Lung (tissue), 12 donors: ENCODE data around the gene BCAS3. TPM values are rescaled to one million over a fixed set of nuclear protein-coding genes. Genes with fewer than 3 reads are reported as not detected.
A peak's percentile ranks its signal among the peaks of the same experiment; 100 is the strongest.

Experiments
- ATAC-seq: fragments of 200-7000 bp; cut with Tn5 transposase; one replicate; pipeline ENCODE4 v1.9.1; 2020; ENCODE audit warnings: moderate number of reproducible peaks; ENCODE audit not compliant: insufficient read depth, low FRiP score
- DNase-seq, 3 donors: peaks; one replicate each; pipeline ENCODE4 v3.0.0-alpha.2; 2013 to 2017
- H3K27ac ChIP-seq, 2 donors: one replicate each; pipeline ENCODE4 v1.5.1; 2013; ENCODE audit warnings: mild to moderate bottlenecking in 2 of 2, moderate library complexity in 2 of 2, control low read depth in 1 of 2, inconsistent platforms in 1 of 2, low read depth in 1 of 2, low read length in 1 of 2
- H3K27me3 ChIP-seq, 3 donors: one replicate each; pipeline ENCODE4 v1.5.1; 2013; ENCODE audit warnings: low read length in 2 of 3; ENCODE audit not compliant: control insufficient read depth in 3 of 3, insufficient read depth in 3 of 3
- H3K36me3 ChIP-seq, 4 donors: one replicate each; pipeline ENCODE4 v1.5.1; 2013; ENCODE audit warnings: low read length in 4 of 4, mild to moderate bottlenecking in 1 of 4, moderate library complexity in 1 of 4; ENCODE audit not compliant: control insufficient read depth in 4 of 4, insufficient read depth in 4 of 4
- H3K4me1 ChIP-seq, 5 donors: one replicate each; pipeline ENCODE4 v1.5.1; 2013; ENCODE audit warnings: low read length in 5 of 5, mild to moderate bottlenecking in 2 of 5, moderate library complexity in 1 of 5; ENCODE audit not compliant: control insufficient read depth in 5 of 5, insufficient read depth in 5 of 5
- H3K4me3 ChIP-seq: one replicate; pipeline ENCODE4 v1.5.1; 2013; ENCODE audit warnings: mild to moderate bottlenecking, control low read depth, moderate library complexity
- H3K9ac ChIP-seq, 2 donors: one replicate each; pipeline ENCODE4 v1.5.1; 2013; ENCODE audit warnings: low read length in 2 of 2, control low read depth in 1 of 2; ENCODE audit not compliant: insufficient read depth in 1 of 2
- H3K9me3 ChIP-seq, 4 donors: one replicate each; pipeline ENCODE4 v1.5.1; 2013; ENCODE audit warnings: low read length in 3 of 4, mild to moderate bottlenecking in 1 of 4, moderate library complexity in 1 of 4; ENCODE audit not compliant: control insufficient read depth in 4 of 4, insufficient read depth in 3 of 4
- CTCF ChIP-seq: IDR thresholded peaks from 2 replicates; pipeline ENCODE4 v1.5.1; 2012; ENCODE audit warnings: mild to moderate bottlenecking; ENCODE audit errors: control extremely low read depth, extremely low read depth
- WGBS, 2 donors: extraction: QIAGEN DNeasy Blood & Tissue Kit; methylation state at CpG; one replicate each; pipeline ENCODE4 v1.1.7; 2013; 5-methylcytosine and 5-hydroxymethylcytosine counted together
- polyA plus RNA-seq, 2 donors: library from polyadenylated mRNA; stranded (reverse); fragments of 200-250 nt; gene quantifications; one replicate each; pipeline ENCODE4 v1.2.1, GENCODE V29; 2013
- total RNA-seq, 2 donors: library from RNA; depleted of rRNA in 1 of 2; stranded (reverse); fragments of >200 nt in 1 of 2; gene quantifications; one replicate each; pipeline ENCODE4 v1.2.1, GENCODE V29; 2014 to 2021
- donor health status: control.
- donor health status: control.
- donor health status: Bipolar disorder and iron deficiency.
- donor health status: healthy.
- donor health status: DM: yes; HTN: yes; CAD: no.

Gene BCAS3
- total and polyA plus RNA-seq, 4 donors: 4.0 to 101 (median 20.3) TPM

- no peak for TF ChIP-seq CTCF
- Histone ChIP-seq H3K27me3 (no peaks in the 10 kb centered on the region), H3K4me3 (no peak overlapping the region), H3K9me3 (no peaks in the 10 kb centered on the region), H3K9ac (no peak overlapping the region), H3K36me3 (no peaks in the 10 kb centered on the region), H3K4me1 (peaks cover 2 to 28% (median 14%) of the 10 kb centered on the region in 5 donors), H3K27ac (no peak overlapping the region)
- no peak for DNase-seq
- 97 to 98% methylated on average over 3 of the region's 3 CpGs for WGBS, 2 donors
- no peak for ATAC-seq
Measured at GRCh38 chr17:61232871-61233270, 555.2 kb downstream of the BCAS3 start.

GRCh38 chr17:61233991-61234750 lies 556.5 kb downstream of the BCAS3 start:
- Histone ChIP-seq H3K4me1 (peaks cover 2 to 32% (median 14%) of the 10 kb centered on the region in 5 donors), H3K9me3 (no peaks in the 10 kb centered on the region), H3K27ac (no peak overlapping the region), H3K9ac (no peak overlapping the region), H3K36me3 (no peaks in the 10 kb centered on the region), H3K4me3 (no peak overlapping the region), H3K27me3 (no peaks in the 10 kb centered on the region)
- 100% methylated on average over 1 of the region's 1 CpG for WGBS, 2 donors
- no peak for TF ChIP-seq CTCF
- ATAC-seq (no peak), DNase-seq (no peak)

GRCh38 chr17:61235001-61235826 lies 557.6 kb downstream of the BCAS3 start:
- no peak for TF ChIP-seq CTCF
- no peak overlapping the region for H3K4me3 ChIP-seq
- H3K27me3 ChIP-seq: no peaks in the 10 kb centered on the region
- H3K27ac ChIP-seq: no peak overlapping the region
- peak overlapping the region in 1 of 2 donors; percentile 66 for H3K9ac ChIP-seq
- no peak for ATAC-seq
- H3K36me3 ChIP-seq: no peaks in the 10 kb centered on the region
- WGBS, 2 donors: 65 to 83% methylated on average over 15 of the region's 15 CpGs
- no peaks in the 10 kb centered on the region for H3K9me3 ChIP-seq
- DNase-seq: peak in 2 of 3 donors; percentile 68 to 84
- peaks cover 2 to 32% (median 14%) of the 10 kb centered on the region in 5 donors for H3K4me1 ChIP-seq
